IMR-90 (cell line): Measurements from ENCODE around the gene SQSTM1. TPM values are rescaled to one million over a fixed set of nuclear protein-coding genes. Genes with fewer than 3 reads are reported as not detected.
A peak's percentile ranks its signal among the peaks of the same experiment; 100 is the strongest.

Experiments used
- ATAC-seq: fragments of 200-7000 bp; cut with Tn5 transposase; 2 replicates; pipeline ENCODE4 v1.9.1; 2020; ENCODE audit warnings: low read depth, mild to moderate bottlenecking, moderate library complexity
- BruUV-seq: library from RNA; stranded (reverse); fragments of 400-500 nt; replicated peaks from 2 replicates; lab custom pipeline; 2021; lab: Mats Ljungman, UMichigan
- CTCF ChIA-PET: fragments of 300-600 bp; formaldehyde crosslinking; extraction: SDS; loops from one replicate; lab custom pipeline; 2021; ENCODE audit warnings: antibody characterized with exemption; lab: Yijun Ruan, JAX
- POLR2A ChIA-PET: fragments of 300-600 bp; sonication (Branson Sonifier 250); formaldehyde crosslinking; loops from one replicate; lab custom pipeline; 2022; ENCODE audit warnings: antibody characterized with exemption; ENCODE audit not compliant: unreplicated experiment; lab: Charles Lee
- DNase-seq: peaks from one replicate; pipeline ENCODE4 v3.0.0; 2013
- H2AFZ ChIP-seq: replicated peaks from 2 replicates; pipeline ENCODE3; 2013; ENCODE audit warnings: low read length, mild to moderate bottlenecking; ENCODE audit not compliant: poor library complexity
- H2AK5ac ChIP-seq: 2 replicates; pipeline ENCODE4 v1.6.1; 2013; ENCODE audit warnings: low read depth, low read length, inconsistent platforms
- H2AK9ac ChIP-seq: replicated peaks from 2 replicates; pipeline ENCODE3; 2013; ENCODE audit warnings: mild to moderate bottlenecking, low read depth, low read length, moderate library complexity; ENCODE audit not compliant: poor library complexity
- H2BK120ac ChIP-seq: 2 replicates; pipeline ENCODE4 v1.6.1; 2013; ENCODE audit warnings: low read depth, low read length, inconsistent platforms
- H2BK15ac ChIP-seq: 3 replicates; pipeline ENCODE4 v1.6.1; 2013; ENCODE audit warnings: low read depth, low read length, inconsistent platforms
- H2BK20ac ChIP-seq: 2 replicates; pipeline ENCODE4 v1.6.1; 2013; ENCODE audit warnings: low read depth, mild to moderate bottlenecking, inconsistent platforms, low read length, moderate library complexity
- H2BK5ac ChIP-seq: 2 replicates; pipeline ENCODE4 v1.6.1; 2013; ENCODE audit warnings: mild to moderate bottlenecking, low read depth, low read length, inconsistent platforms; ENCODE audit not compliant: poor library complexity, severe bottlenecking
- H3K14ac ChIP-seq: replicated peaks from 2 replicates; pipeline ENCODE4 v1.6.1; 2013; ENCODE audit warnings: low read depth, low read length, inconsistent platforms
- H3K18ac ChIP-seq: 2 replicates; pipeline ENCODE4 v1.6.1; 2013; ENCODE audit warnings: low read depth, low read length, control low read depth
- H3K23ac ChIP-seq: 2 replicates; pipeline ENCODE4 v1.6.1; 2013; ENCODE audit warnings: low read depth, low read length, inconsistent platforms
- H3K27ac ChIP-seq: 2 replicates; pipeline ENCODE4 v1.5.1; 2013; ENCODE audit warnings: mild to moderate bottlenecking, control low read depth, low read length; ENCODE audit not compliant: insufficient read depth
- H3K27me3 ChIP-seq: 2 replicates; pipeline ENCODE4 v1.6.1; 2013; ENCODE audit warnings: low read length; ENCODE audit not compliant: control insufficient read depth, insufficient read depth
- H3K36me3 ChIP-seq: 2 replicates; pipeline ENCODE4 v1.6.1; 2013; ENCODE audit warnings: low read length, mixed read lengths; ENCODE audit not compliant: control insufficient read depth, insufficient read depth
- H3K4ac ChIP-seq: 2 replicates; pipeline ENCODE4 v1.6.1; 2013; ENCODE audit warnings: low read depth, low read length, inconsistent platforms
- H3K4me1 ChIP-seq: 2 replicates; pipeline ENCODE4 v1.6.1; 2013; ENCODE audit warnings: low read length, mixed read lengths; ENCODE audit not compliant: control insufficient read depth, insufficient read depth
- H3K4me2 ChIP-seq: 2 replicates; pipeline ENCODE4 v1.6.1; 2013; ENCODE audit warnings: low read depth, mild to moderate bottlenecking, control low read depth, low read length, moderate library complexity
- H3K4me3 ChIP-seq: 2 replicates; pipeline ENCODE4 v1.5.1; 2013; ENCODE audit warnings: low read depth, mild to moderate bottlenecking, control low read depth, low read length, moderate library complexity; ENCODE audit not compliant: insufficient read depth
- H3K56ac ChIP-seq: 2 replicates; pipeline ENCODE4 v1.6.1; 2013; ENCODE audit warnings: low read length, inconsistent platforms; ENCODE audit not compliant: insufficient read depth; ENCODE audit errors: extremely low read depth
- H3K79me1 ChIP-seq, 2 experiments: 2 replicates each; pipeline ENCODE4 v1.6.1; 2013; ENCODE audit warnings: low read length in 2 of 2, inconsistent platforms in 1 of 2, low read depth in 1 of 2
- H3K9ac ChIP-seq: 2 replicates; pipeline ENCODE4 v1.6.1; 2013; ENCODE audit warnings: low read depth, low read length, control low read depth
- H3K9me1 ChIP-seq: 2 replicates; pipeline ENCODE4 v1.6.1; 2013; ENCODE audit warnings: low read length, inconsistent platforms; ENCODE audit not compliant: insufficient read depth
- H3K9me3 ChIP-seq: 2 replicates; pipeline ENCODE4 v1.6.1; 2013; ENCODE audit warnings: low read length; ENCODE audit not compliant: control insufficient read depth, insufficient read depth
- H4K20me1 ChIP-seq: 2 replicates; pipeline ENCODE4 v1.6.1; 2013; ENCODE audit warnings: low read length, inconsistent platforms; ENCODE audit not compliant: insufficient read depth
- H4K5ac ChIP-seq: 2 replicates; pipeline ENCODE4 v1.6.1; 2013; ENCODE audit warnings: mild to moderate bottlenecking, low read depth, low read length, control low read depth
- H4K8ac ChIP-seq, 2 experiments: 2 replicates each; pipeline ENCODE4 v1.6.1; 2013; ENCODE audit warnings: low read depth in 2 of 2, low read length in 2 of 2, control low read depth in 1 of 2, inconsistent platforms in 1 of 2
- H4K91ac ChIP-seq: 2 replicates; pipeline ENCODE4 v1.6.1; 2013; ENCODE audit warnings: low read depth, low read length, inconsistent platforms; ENCODE audit not compliant: insufficient read depth
- BHLHE40 ChIP-seq: fragments of 150-350 bp; IDR thresholded peaks from 2 replicates; pipeline ENCODE4 v1.6.1; 2016; ENCODE audit warnings: mild to moderate bottlenecking, low read depth, low read length
- CEBPB ChIP-seq: IDR thresholded peaks from 2 replicates; pipeline ENCODE4 v1.6.1; 2012; ENCODE audit warnings: low read depth, low read length, improper control_type of control experiment
- CHD1 ChIP-seq: IDR thresholded peaks from 2 replicates; pipeline ENCODE4 v1.6.1; 2012; ENCODE audit warnings: low read depth, low read length, improper control_type of control experiment
- MAFK ChIP-seq: IDR thresholded peaks from 2 replicates; pipeline ENCODE4 v1.6.1; 2012; ENCODE audit warnings: low read depth, low read length, improper control_type of control experiment
- MAZ ChIP-seq: IDR thresholded peaks from 2 replicates; pipeline ENCODE4 v1.6.1; 2012; ENCODE audit warnings: low read depth, mild to moderate bottlenecking, low read length, improper control_type of control experiment, moderate library complexity, borderline replicate concordance
- NFE2L2 ChIP-seq: fragments of 150-350 bp; IDR thresholded peaks from 2 replicates; pipeline ENCODE4 v1.6.1; 2016; ENCODE audit warnings: low read depth, mild to moderate bottlenecking, low read length
- POLR2A ChIP-seq: IDR thresholded peaks from 2 replicates; pipeline ENCODE4 v1.6.1; 2012; ENCODE audit warnings: mild to moderate bottlenecking, low read depth, low read length
- RCOR1 ChIP-seq: IDR thresholded peaks from 2 replicates; pipeline ENCODE4 v1.6.1; 2012; ENCODE audit warnings: mild to moderate bottlenecking, low read length, improper control_type of control experiment; ENCODE audit not compliant: insufficient replicate concordance
- RFX5 ChIP-seq: IDR thresholded peaks from 2 replicates; pipeline ENCODE4 v1.8.0; 2012; ENCODE audit warnings: low read depth, mild to moderate bottlenecking, low read length, moderate library complexity
- SMC3 ChIP-seq: fragments of 150-350 bp; IDR thresholded peaks from 2 replicates; pipeline ENCODE4 v1.6.1; 2016; ENCODE audit warnings: low read depth, mild to moderate bottlenecking, antibody characterized with exemption, low read length, moderate library complexity
- WGBS, 2 experiments: methylation state at CpG; one replicate each; pipeline versions ENCODE4 v1.1.5 to v1.1.7; 2013; ENCODE audit warnings: missing lambda C conversion rate in 2 of 2; ENCODE audit not compliant: insufficient read length in 1 of 2; ENCODE audit errors: extremely low coverage in 2 of 2; 5-methylcytosine and 5-hydroxymethylcytosine counted together
- dilution Hi-C: fragments of 300-500 bp; cut with HindIII; formaldehyde crosslinking; loops from one replicate; pipeline ENCODE4 v1.14.3; 2018; ENCODE audit warnings: low sequenced_read_pairs; ENCODE audit not compliant: unreplicated experiment
- in situ Hi-C: fragments of 300-500 bp; cut with MboI; formaldehyde crosslinking; loops from 3 replicates; pipeline ENCODE4 v1.14.3; 2019; ENCODE audit warnings: low sequenced_read_pairs, inconsistent platforms, mixed read lengths
- intact Hi-C: fragments of 100-400 bp; cut with micrococcal nuclease; formaldehyde crosslinking; loops from 2 replicates; pipeline ENCODE4 v1.10.0; 2022
- polyA plus RNA-seq, 3 experiments: library from polyadenylated mRNA; depleted of rRNA; stranded (reverse); fragments of >200 nt; gene quantifications; 2 replicates each; pipeline ENCODE4 v1.2.3, GENCODE V29; 2012; ENCODE audit warnings: low replicate concordance in 1 of 3
- total RNA-seq: library from RNA; depleted of rRNA; stranded (reverse); fragments of >200 nt; gene quantifications from 2 replicates; pipeline ENCODE4 v1.2.3, GENCODE V29; 2012
- TF ChIP-seq, protein P1 (sequence below): conservative IDR thresholded peaks from 2 replicates; pipeline ENCODE4 v1.5.1; 2012; ENCODE audit warnings: mild to moderate bottlenecking, low read depth, low read length, improper control_type of control experiment
- TF ChIP-seq, protein P2 (sequence below): fragments of 150-350 bp; IDR thresholded peaks from 2 replicates; pipeline ENCODE4 v1.6.1; 2017; ENCODE audit warnings: mild to moderate bottlenecking, antibody characterized with exemption, low read length, low read depth
- TF ChIP-seq, protein P3 (sequence below): fragments of 150-350 bp; IDR thresholded peaks from 2 replicates; pipeline ENCODE4 v1.6.1; 2016; ENCODE audit warnings: low read depth, mild to moderate bottlenecking, low read length, moderate library complexity, borderline replicate concordance

The SQSTM1 gene
- total and polyA plus RNA-seq, 2 of the 4 experiments (the other 2 are of a cell fraction) = 152 to 184 TPM

DNA sequence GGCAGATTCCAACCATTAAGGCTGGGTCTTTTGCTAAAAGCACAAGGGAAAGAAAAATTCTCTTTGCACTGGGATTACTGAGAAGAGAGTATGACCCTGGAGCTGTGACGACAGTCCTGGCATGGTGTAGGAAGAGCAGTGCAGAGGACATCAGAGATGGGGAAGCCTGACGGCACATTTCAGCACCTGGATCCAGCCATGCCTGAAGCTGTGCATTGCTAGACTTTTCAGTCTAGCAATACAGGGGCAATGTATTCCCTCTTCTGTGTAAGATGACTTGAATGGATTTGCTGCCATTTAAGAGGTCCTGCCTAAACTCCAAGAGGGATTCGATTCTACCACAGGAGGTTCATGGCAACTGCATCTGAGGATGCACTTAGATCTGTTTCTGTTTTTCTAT is 50.2 kb downstream of the SQSTM1 start:
- H2AK9ac ChIP-seq = no peak overlapping the region
- H3K14ac ChIP-seq = no peak overlapping the region
- TF ChIP-seq NFE2L2 = no peak
- no peak for TF ChIP-seq RCOR1
- TF ChIP-seq, protein P1, sequence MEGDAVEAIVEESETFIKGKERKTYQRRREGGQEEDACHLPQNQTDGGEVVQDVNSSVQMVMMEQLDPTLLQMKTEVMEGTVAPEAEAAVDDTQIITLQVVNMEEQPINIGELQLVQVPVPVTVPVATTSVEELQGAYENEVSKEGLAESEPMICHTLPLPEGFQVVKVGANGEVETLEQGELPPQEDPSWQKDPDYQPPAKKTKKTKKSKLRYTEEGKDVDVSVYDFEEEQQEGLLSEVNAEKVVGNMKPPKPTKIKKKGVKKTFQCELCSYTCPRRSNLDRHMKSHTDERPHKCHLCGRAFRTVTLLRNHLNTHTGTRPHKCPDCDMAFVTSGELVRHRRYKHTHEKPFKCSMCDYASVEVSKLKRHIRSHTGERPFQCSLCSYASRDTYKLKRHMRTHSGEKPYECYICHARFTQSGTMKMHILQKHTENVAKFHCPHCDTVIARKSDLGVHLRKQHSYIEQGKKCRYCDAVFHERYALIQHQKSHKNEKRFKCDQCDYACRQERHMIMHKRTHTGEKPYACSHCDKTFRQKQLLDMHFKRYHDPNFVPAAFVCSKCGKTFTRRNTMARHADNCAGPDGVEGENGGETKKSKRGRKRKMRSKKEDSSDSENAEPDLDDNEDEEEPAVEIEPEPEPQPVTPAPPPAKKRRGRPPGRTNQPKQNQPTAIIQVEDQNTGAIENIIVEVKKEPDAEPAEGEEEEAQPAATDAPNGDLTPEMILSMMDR = no peak
- TF ChIP-seq SMC3 = no peak
- TF ChIP-seq, protein P2, sequence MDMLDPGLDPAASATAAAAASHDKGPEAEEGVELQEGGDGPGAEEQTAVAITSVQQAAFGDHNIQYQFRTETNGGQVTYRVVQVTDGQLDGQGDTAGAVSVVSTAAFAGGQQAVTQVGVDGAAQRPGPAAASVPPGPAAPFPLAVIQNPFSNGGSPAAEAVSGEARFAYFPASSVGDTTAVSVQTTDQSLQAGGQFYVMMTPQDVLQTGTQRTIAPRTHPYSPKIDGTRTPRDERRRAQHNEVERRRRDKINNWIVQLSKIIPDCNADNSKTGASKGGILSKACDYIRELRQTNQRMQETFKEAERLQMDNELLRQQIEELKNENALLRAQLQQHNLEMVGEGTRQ = no peak
- no peak for TF ChIP-seq MAZ
- TF ChIP-seq CEBPB = no peak
- no peak for TF ChIP-seq MAFK
- TF ChIP-seq POLR2A = no peak
- TF ChIP-seq RFX5 = no peak
- TF ChIP-seq, protein P3, sequence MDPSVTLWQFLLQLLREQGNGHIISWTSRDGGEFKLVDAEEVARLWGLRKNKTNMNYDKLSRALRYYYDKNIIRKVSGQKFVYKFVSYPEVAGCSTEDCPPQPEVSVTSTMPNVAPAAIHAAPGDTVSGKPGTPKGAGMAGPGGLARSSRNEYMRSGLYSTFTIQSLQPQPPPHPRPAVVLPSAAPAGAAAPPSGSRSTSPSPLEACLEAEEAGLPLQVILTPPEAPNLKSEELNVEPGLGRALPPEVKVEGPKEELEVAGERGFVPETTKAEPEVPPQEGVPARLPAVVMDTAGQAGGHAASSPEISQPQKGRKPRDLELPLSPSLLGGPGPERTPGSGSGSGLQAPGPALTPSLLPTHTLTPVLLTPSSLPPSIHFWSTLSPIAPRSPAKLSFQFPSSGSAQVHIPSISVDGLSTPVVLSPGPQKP = no peak
- TF ChIP-seq CHD1 = no peak
- TF ChIP-seq BHLHE40 = no peak
- no peak overlapping the region for H2BK20ac ChIP-seq
- H4K5ac ChIP-seq = no peak overlapping the region
- no peak overlapping the region for H3K27ac ChIP-seq
- no peak overlapping the region for H3K23ac ChIP-seq
- no peaks in the 10 kb centered on the region for H4K20me1 ChIP-seq
- no peak overlapping the region for H3K4ac ChIP-seq
- H3K9me3 ChIP-seq = no peaks in the 10 kb centered on the region
- peaks cover 74% of the 10 kb centered on the region for H3K36me3 ChIP-seq
- no peak overlapping the region for H2AK5ac ChIP-seq
- no CpG with 5 or more reads among the region's 3 CpGs for WGBS, 2 experiments
- in situ Hi-C loops (no loop called here), intact Hi-C loops (no loop called here), dilution Hi-C loops (no loop called here)
- no peak overlapping the region for H2BK5ac ChIP-seq
- H4K8ac ChIP-seq = no peak overlapping the region
- H3K9me1 ChIP-seq = no peaks in the 10 kb centered on the region
- DNase-seq = no peak
- ATAC-seq = no peak
- no peaks in the 10 kb centered on the region for H3K27me3 ChIP-seq
- no peak overlapping the region for H3K4me2 ChIP-seq
- H3K56ac ChIP-seq = no peak overlapping the region
- no peak overlapping the region for H3K18ac ChIP-seq
- no peaks in the 10 kb centered on the region for H3K4me1 ChIP-seq
- no peak overlapping the region for H3K4me3 ChIP-seq
- H4K91ac ChIP-seq = no peak overlapping the region
- no peaks in the 10 kb centered on the region; a peak in 1 of 4 replicates for H3K79me1 ChIP-seq
- peak overlapping the region; percentile 34 for H2AFZ ChIP-seq
- no peak overlapping the region for H2BK120ac ChIP-seq
- ChIA-PET POLR2A (no interaction called here), CTCF (interaction anchor here (0.9 kb wide), 1 partner anchor 17 kb away, joined by 3 read pairs; no protein-coding TSS in a partner anchor)
- H3K9ac ChIP-seq = no peak overlapping the region
- BruUV-seq = no TSS peak
- no peak overlapping the region for H2BK15ac ChIP-seq
